MM.1S (cell line): ENCODE results near the gene TMEM121B.

ENCODE experiments used
- DNase-seq: peaks from one replicate; pipeline ENCODE4 v3.0.0-alpha.2; 2015
- H2AFZ ChIP-seq: fragments of 300-600 bp; sonication (generic); 2 replicates; pipeline ENCODE4 v1.6.0; 2016; ENCODE audit warnings: antibody characterized with exemption, low read length
- H3F3A ChIP-seq: fragments of 300-600 bp; sonication (generic); 2 replicates; pipeline ENCODE4 v1.6.1; 2016; ENCODE audit warnings: mild to moderate bottlenecking, antibody characterized with exemption, low read length, moderate library complexity, mixed read lengths; ENCODE audit not compliant: insufficient read depth
- H3K27ac ChIP-seq: fragments of 300-600 bp; sonication (generic); 2 replicates; pipeline ENCODE4 v1.5.1; 2016; ENCODE audit warnings: mild to moderate bottlenecking, low read length
- H3K27me3 ChIP-seq: fragments of 300-600 bp; sonication (generic); replicated peaks from 2 replicates; pipeline ENCODE4 v1.6.0; 2016; ENCODE audit warnings: low read length; ENCODE audit not compliant: insufficient read depth
- H3K36me3 ChIP-seq: fragments of 300-600 bp; sonication (generic); replicated peaks from 2 replicates; pipeline ENCODE4 v1.6.1; 2016; ENCODE audit warnings: mild to moderate bottlenecking, low read length, mixed read lengths; ENCODE audit not compliant: insufficient read depth
- H3K4me1 ChIP-seq: fragments of 300-600 bp; sonication (generic); 2 replicates; pipeline ENCODE4 v1.6.1; 2016; ENCODE audit warnings: low read length, mixed read lengths
- H3K4me2 ChIP-seq: fragments of 300-600 bp; sonication (generic); 2 replicates; pipeline ENCODE4 v1.6.0; 2016; ENCODE audit warnings: low read depth, low read length
- H3K4me3 ChIP-seq: fragments of 300-600 bp; sonication (generic); 2 replicates; pipeline ENCODE4 v1.5.1; 2016; ENCODE audit warnings: low read length, mixed read lengths
- H3K79me2 ChIP-seq: fragments of 300-600 bp; sonication (generic); 2 replicates; pipeline ENCODE4 v1.6.1; 2016; ENCODE audit warnings: mixed run types, low read length, mixed read lengths
- H3K9ac ChIP-seq: fragments of 300-600 bp; sonication (generic); 2 replicates; pipeline ENCODE4 v1.6.1; 2016; ENCODE audit warnings: low read length, mixed read lengths
- H3K9me2 ChIP-seq: fragments of 300-600 bp; sonication (generic); replicated peaks from 2 replicates; pipeline ENCODE4 v1.6.1; 2016; ENCODE audit warnings: mild to moderate bottlenecking, low read length, mixed read lengths; ENCODE audit not compliant: insufficient read depth
- H3K9me3 ChIP-seq: fragments of 300-600 bp; sonication (generic); replicated peaks from 2 replicates; pipeline ENCODE4 v1.6.1; 2016; ENCODE audit warnings: mild to moderate bottlenecking, low read length, mixed read lengths; ENCODE audit not compliant: insufficient read depth
- H4K20me1 ChIP-seq: fragments of 300-600 bp; sonication (generic); 2 replicates; pipeline ENCODE4 v1.6.1; 2016; ENCODE audit warnings: mild to moderate bottlenecking, low read length, moderate library complexity, mixed read lengths; ENCODE audit not compliant: insufficient read depth
- EZH2 ChIP-seq: fragments of 300-600 bp; sonication (generic); optimal IDR thresholded peaks from 2 replicates; pipeline ENCODE3; 2017; ENCODE audit warnings: low read depth, mild to moderate bottlenecking, antibody characterized with exemption, low read length, mixed read lengths
- EZH2phosphoT487 ChIP-seq: fragments of 300-600 bp; sonication (generic); IDR thresholded peaks from 2 replicates; pipeline ENCODE4 v1.6.1; 2018; ENCODE audit warnings: antibody characterized with exemption, low read length
- TF ChIP-seq, protein P1 (sequence below): fragments of 300-600 bp; sonication (generic); IDR thresholded peaks from 2 replicates; pipeline ENCODE4 v1.5.1; 2016; ENCODE audit warnings: antibody characterized with exemption, low read length, mixed read lengths

Gene TMEM121B

DNA sequence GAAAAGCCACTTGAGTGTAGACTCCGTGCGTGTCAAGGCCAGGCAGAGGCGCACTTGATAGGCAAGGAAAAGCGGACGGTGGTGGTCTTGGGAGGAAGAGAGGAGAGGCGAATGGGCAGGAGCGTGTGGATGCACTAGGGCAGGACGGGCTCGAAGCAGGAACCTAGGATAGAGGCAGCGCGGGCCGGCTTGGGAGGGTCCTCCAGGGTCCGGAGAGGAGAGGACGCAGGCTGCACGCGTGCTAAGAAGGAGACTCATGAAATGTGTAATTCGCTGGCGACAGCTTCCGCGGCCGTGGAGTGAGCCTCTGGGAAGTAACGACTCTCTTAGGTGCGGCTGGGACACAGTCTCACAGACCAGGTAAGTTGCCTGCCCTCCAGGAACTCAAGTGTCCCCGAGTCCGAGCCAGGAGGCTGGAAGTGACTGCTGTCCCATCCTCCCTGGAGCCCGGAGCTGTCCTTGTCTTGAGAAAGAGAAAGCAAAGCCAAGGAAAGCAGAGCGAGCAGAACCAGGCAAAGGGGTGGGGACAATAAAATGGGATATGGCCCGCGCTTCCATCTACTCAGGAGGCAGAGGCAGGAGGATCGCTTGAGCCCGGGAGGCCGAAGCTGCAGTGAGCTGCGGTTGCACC lies 37.2 kb downstream of the TMEM121B start:
- H4K20me1 ChIP-seq, result no peaks in the 10 kb centered on the region
- TF ChIP-seq, protein P1, sequence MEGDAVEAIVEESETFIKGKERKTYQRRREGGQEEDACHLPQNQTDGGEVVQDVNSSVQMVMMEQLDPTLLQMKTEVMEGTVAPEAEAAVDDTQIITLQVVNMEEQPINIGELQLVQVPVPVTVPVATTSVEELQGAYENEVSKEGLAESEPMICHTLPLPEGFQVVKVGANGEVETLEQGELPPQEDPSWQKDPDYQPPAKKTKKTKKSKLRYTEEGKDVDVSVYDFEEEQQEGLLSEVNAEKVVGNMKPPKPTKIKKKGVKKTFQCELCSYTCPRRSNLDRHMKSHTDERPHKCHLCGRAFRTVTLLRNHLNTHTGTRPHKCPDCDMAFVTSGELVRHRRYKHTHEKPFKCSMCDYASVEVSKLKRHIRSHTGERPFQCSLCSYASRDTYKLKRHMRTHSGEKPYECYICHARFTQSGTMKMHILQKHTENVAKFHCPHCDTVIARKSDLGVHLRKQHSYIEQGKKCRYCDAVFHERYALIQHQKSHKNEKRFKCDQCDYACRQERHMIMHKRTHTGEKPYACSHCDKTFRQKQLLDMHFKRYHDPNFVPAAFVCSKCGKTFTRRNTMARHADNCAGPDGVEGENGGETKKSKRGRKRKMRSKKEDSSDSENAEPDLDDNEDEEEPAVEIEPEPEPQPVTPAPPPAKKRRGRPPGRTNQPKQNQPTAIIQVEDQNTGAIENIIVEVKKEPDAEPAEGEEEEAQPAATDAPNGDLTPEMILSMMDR, result no peak
- TF ChIP-seq EZH2phosphoT487 (no peak), EZH2 (no peak)
- H3K9me2 ChIP-seq, result no peaks in the 10 kb centered on the region
- H3K9ac ChIP-seq, result no peak overlapping the region
- no peak for DNase-seq
- H3K4me3 ChIP-seq, result peak overlapping the region; percentile 89; the same call in 1 of the 2 replicates
- no peaks in the 10 kb centered on the region for H3K27me3 ChIP-seq
- H3K9me3 ChIP-seq, result no peaks in the 10 kb centered on the region
- H3K27ac ChIP-seq, result no peak overlapping the region
- no peaks in the 10 kb centered on the region for H3K36me3 ChIP-seq
- peaks cover 14% of the 10 kb centered on the region for H3F3A ChIP-seq
- peaks cover 15% of the 10 kb centered on the region; the same call in 1 of the 2 replicates for H3K79me2 ChIP-seq
- H2AFZ ChIP-seq, result 0 out of 2 replicates have a peak overlapping the region, but pooled peaks have one; percentile 91
- peaks cover 22% of the 10 kb centered on the region for H3K4me1 ChIP-seq
- H3K4me2 ChIP-seq, result peak overlapping the region; percentile 86; the same call in 1 of the 2 replicates

DNA sequence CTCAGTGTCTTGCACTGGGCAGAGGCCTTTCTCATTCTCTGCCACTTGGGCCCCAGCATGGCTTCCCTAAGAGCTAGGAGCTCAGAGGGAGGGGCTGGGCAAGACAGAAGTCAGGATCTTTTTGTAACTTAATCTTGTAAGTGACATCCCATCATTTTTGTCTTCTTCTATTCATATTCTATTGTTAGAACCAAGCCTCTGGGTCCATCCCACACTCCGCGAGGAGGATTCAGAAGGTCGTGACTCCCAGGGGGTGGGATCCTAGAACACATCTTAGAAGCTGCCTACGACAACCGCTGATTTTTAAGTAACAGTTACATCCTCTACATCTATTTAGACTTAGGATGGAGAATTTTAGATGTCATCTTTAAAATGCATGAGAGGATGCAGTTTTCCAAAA lies 37.9 kb downstream of the TMEM121B start:
- Histone ChIP-seq H3K9me2 (no peaks in the 10 kb centered on the region), H3K36me3 (no peaks in the 10 kb centered on the region), H3K4me1 (peaks cover 22% of the 10 kb centered on the region), H3K27ac (no peak overlapping the region), H3K4me3 (no peak overlapping the region), H3K9ac (no peak overlapping the region), H3F3A (peaks cover 14% of the 10 kb centered on the region), H3K79me2 (peaks cover 15% of the 10 kb centered on the region; the same call in 1 of the 2 replicates), H3K9me3 (no peaks in the 10 kb centered on the region), H3K27me3 (no peaks in the 10 kb centered on the region), H2AFZ (no peak overlapping the region), H3K4me2 (no peak overlapping the region), H4K20me1 (no peaks in the 10 kb centered on the region)
- no peak for DNase-seq
- TF ChIP-seq, protein P1, result no peak
- no peak for TF ChIP-seq EZH2

DNA sequence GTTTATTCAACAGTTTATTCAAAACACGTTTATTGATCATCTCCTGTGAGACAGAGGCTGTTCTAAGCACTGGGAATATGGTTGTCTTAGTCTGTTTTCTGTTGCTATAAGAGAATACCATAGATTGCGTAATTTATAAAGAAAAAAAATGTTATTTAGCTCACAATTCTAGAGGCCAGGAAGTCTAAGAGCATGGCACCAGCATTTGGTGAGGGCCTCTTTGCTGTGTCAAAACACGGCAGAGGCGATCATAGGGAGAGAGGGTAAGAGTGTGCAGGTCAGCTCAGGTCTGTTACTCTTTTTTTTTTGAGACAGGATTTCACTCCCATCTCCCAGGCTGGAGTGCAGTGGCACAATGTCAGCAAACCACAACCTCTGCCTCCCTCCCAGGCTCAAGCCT lies 41.6 kb downstream of the TMEM121B start:
- H3K9me2 ChIP-seq, result no peaks in the 10 kb centered on the region
- TF ChIP-seq, protein P1, result no peak
- no peak for TF ChIP-seq EZH2phosphoT487
- TF ChIP-seq EZH2, result no peak
- peaks cover 3% of the 10 kb centered on the region; the same call in 1 of the 2 replicates for H3F3A ChIP-seq
- H4K20me1 ChIP-seq, result no peaks in the 10 kb centered on the region; the same call in 1 of the 2 replicates
- no peaks in the 10 kb centered on the region for H3K79me2 ChIP-seq
- no peaks in the 10 kb centered on the region for H3K9me3 ChIP-seq
- peaks cover 7% of the 10 kb centered on the region; the same call in 1 of the 2 replicates for H3K4me1 ChIP-seq
- H3K9ac ChIP-seq, result no peak overlapping the region
- H3K4me3 ChIP-seq, result no peak overlapping the region
- H2AFZ ChIP-seq, result no peak overlapping the region
- no peak overlapping the region for H3K4me2 ChIP-seq
- no peak overlapping the region for H3K27ac ChIP-seq
- no peaks in the 10 kb centered on the region for H3K27me3 ChIP-seq
- DNase-seq, result no peak
- no peaks in the 10 kb centered on the region for H3K36me3 ChIP-seq
